ENCODE measurements around the gene JAKMIP2.

Gene JAKMIP2

DNA sequence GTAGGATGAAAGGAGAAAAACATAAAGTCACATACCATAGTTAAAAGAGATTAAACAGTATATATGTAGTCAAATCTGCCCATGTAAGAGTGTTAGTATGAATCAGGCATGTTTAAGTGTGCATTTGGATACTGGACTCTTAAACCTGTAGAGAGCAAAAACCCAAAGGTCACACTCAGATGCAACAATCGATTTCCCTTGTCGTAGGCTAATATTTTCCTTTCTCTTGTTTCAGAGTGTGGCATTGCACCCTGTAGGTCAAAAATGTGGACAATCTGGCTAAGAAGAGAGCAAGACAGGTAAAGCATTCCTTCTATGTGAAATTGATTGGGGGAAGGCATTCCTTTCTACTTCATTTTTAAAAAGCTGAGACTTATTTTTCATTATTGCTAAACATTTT lies 8.9 kb downstream of the JAKMIP2 start:
- Histone ChIP-seq H3F3A (ENCODE audit: control insufficient read depth, insufficient read depth) (no peaks in the 10 kb centered on the region), H3K36me3 (ENCODE audit: control insufficient read depth, low read length) (peaks cover 10% of the 10 kb centered on the region), H3K9me3 (ENCODE audit: control insufficient read depth, insufficient read depth, low read length) (peaks cover 15% of the 10 kb centered on the region; the same call in 1 of the 2 replicates), H3K4me1 (ENCODE audit: control insufficient read depth, low read length) (no peaks in the 10 kb centered on the region), H3K4me2 (ENCODE audit: low read length) (no peak overlapping the region), H3K79me2 (ENCODE audit: control insufficient read depth, low read length) (peaks cover 40% of the 10 kb centered on the region), H3K9me2 (replicated peaks; ENCODE audit: control insufficient read depth, low read length) (no peaks in the 10 kb centered on the region), H4K20me1 (ENCODE audit: control insufficient read depth, insufficient read depth, low read depth, low read length) (no peaks in the 10 kb centered on the region), H3K27ac (ENCODE audit: low read depth, low read length) (no peak overlapping the region), H3K4me3 (ENCODE audit: low read length) (no peak overlapping the region), H3K27me3 (ENCODE audit: control insufficient read depth, low read length) (no peaks in the 10 kb centered on the region)
- TF ChIP-seq EZH2phosphoT487 (IDR thresholded peaks at IDR 0.05; ENCODE audit: borderline replicate concordance, low read length), result no peak
- no peak for TF ChIP-seq CTCF (IDR thresholded peaks at IDR 0.05; ENCODE audit: low read depth, low read length, poor library complexity, severe bottlenecking)

DNA sequence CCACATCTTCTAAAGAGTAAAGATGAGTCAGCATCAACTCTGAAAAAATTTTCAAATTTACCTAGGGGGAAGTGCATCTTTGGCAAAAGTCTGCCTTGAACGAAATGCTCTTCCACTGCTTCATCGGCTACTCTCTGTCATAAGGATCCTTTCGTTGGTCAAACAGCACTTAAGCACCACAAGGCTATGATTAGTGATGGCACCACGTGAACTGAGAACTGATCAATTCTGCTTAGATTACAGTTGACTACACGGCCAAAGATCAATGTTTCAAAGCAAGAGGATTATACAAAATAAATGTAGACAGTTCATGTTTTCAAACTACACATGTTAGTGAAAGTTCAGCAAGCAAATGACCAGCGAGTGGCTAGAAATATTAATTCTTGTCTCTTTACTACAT lies 9.4 kb downstream of the JAKMIP2 start:
- no peaks in the 10 kb centered on the region for H4K20me1 ChIP-seq (ENCODE audit: control insufficient read depth, insufficient read depth, low read depth, low read length)
- peaks cover 35% of the 10 kb centered on the region for H3K79me2 ChIP-seq (ENCODE audit: control insufficient read depth, low read length)
- H3K27me3 ChIP-seq (ENCODE audit: control insufficient read depth, low read length), result no peaks in the 10 kb centered on the region
- H3K9me2 ChIP-seq (replicated peaks; ENCODE audit: control insufficient read depth, low read length), result no peaks in the 10 kb centered on the region
- H3K36me3 ChIP-seq (ENCODE audit: control insufficient read depth, low read length), result peaks cover 9% of the 10 kb centered on the region; the same call in 1 of the 2 replicates
- H3K4me3 ChIP-seq (ENCODE audit: low read length), result no peak overlapping the region
- no peaks in the 10 kb centered on the region for H3F3A ChIP-seq (ENCODE audit: control insufficient read depth, insufficient read depth)
- no peak for TF ChIP-seq CTCF (IDR thresholded peaks at IDR 0.05; ENCODE audit: low read depth, low read length, poor library complexity, severe bottlenecking)
- TF ChIP-seq EZH2phosphoT487 (IDR thresholded peaks at IDR 0.05; ENCODE audit: borderline replicate concordance, low read length), result no peak
- no peak overlapping the region for H3K27ac ChIP-seq (ENCODE audit: low read depth, low read length)
- no peak overlapping the region for H3K4me2 ChIP-seq (ENCODE audit: low read length)
- no peaks in the 10 kb centered on the region for H3K4me1 ChIP-seq (ENCODE audit: control insufficient read depth, low read length)
- peaks cover 15% of the 10 kb centered on the region; the same call in 1 of the 2 replicates for H3K9me3 ChIP-seq (ENCODE audit: control insufficient read depth, insufficient read depth, low read length)

GRCh38 chr5:147767048-147767447 lies 15.5 kb downstream of the JAKMIP2 start:
- H3K36me3 ChIP-seq (ENCODE audit: control insufficient read depth, low read length), result no peaks in the 10 kb centered on the region
- H3K9me2 ChIP-seq (replicated peaks; ENCODE audit: control insufficient read depth, low read length), result no peaks in the 10 kb centered on the region
- H3K9me3 ChIP-seq (ENCODE audit: control insufficient read depth, insufficient read depth, low read length), result no peaks in the 10 kb centered on the region
- no peaks in the 10 kb centered on the region for H3K4me1 ChIP-seq (ENCODE audit: control insufficient read depth, low read length)
- H3K4me3 ChIP-seq (ENCODE audit: low read length), result no peak overlapping the region
- peaks cover 9% of the 10 kb centered on the region; the same call in 1 of the 2 replicates for H3K79me2 ChIP-seq (ENCODE audit: control insufficient read depth, low read length)
- TF ChIP-seq EZH2phosphoT487 (IDR thresholded peaks at IDR 0.05; ENCODE audit: borderline replicate concordance, low read length) (no peak), CTCF (IDR thresholded peaks at IDR 0.05; ENCODE audit: low read depth, low read length, poor library complexity, severe bottlenecking) (no peak)
- no peak overlapping the region for H3K4me2 ChIP-seq (ENCODE audit: low read length)
- no peaks in the 10 kb centered on the region for H3K27me3 ChIP-seq (ENCODE audit: control insufficient read depth, low read length)
- no peak overlapping the region for H3K27ac ChIP-seq (ENCODE audit: low read depth, low read length)
- H4K20me1 ChIP-seq (ENCODE audit: control insufficient read depth, insufficient read depth, low read depth, low read length), result no peaks in the 10 kb centered on the region
- H3F3A ChIP-seq (ENCODE audit: control insufficient read depth, insufficient read depth), result no peaks in the 10 kb centered on the region

All from DOHH2 (cell line).